Measurements from ENCODE around the gene ATXN2.

The ATXN2 gene

DNA sequence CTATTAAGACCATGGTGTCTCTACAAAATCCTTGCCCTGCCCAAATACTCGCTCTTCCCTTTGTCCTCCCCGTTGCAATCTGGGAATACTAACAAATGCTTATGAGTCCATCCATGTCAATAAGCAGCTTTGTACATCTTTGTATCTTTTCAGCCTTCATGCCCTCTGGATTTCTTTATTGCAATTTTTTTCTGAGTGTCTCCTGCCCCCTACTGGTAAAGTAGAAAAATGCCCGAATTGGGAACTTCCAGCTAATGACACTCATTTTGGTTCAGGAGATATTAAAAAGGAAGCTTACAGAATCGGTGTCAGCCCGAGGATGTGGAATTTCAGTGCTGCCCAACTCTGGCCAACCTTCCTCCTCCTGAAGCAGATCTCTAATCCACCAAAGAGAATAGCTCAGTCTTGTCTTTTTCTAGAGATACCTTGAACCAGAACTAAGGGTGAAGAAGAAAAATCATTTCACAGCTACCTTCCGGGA, 147.4 kb downstream of the ATXN2 start:
- H3K27me3 Mint-ChIP-seq: no peaks in the 10 kb centered on the region
- peak; percentile 23 to 53 for ATAC-seq (replicated peaks)

GRCh38 chr12:111451232-111451631, 147.9 kb downstream of the ATXN2 start:
- H3K4me3 Mint-ChIP-seq: no peak overlapping the region

More for the DNA sequence above, 147.4 kb downstream of the ATXN2 start:
- Mint-ChIP-seq H3K4me3 (no peak overlapping the region), H3K27ac (no peak overlapping the region), H3K36me3 (peaks cover 54 to 67% of the 10 kb centered on the region in 2 donors), H3K9me3 (no peaks in the 10 kb centered on the region), H3K4me1 (peaks cover 24 to 46% of the 10 kb centered on the region in 2 donors)
- no peak for DNase-seq

DNA sequence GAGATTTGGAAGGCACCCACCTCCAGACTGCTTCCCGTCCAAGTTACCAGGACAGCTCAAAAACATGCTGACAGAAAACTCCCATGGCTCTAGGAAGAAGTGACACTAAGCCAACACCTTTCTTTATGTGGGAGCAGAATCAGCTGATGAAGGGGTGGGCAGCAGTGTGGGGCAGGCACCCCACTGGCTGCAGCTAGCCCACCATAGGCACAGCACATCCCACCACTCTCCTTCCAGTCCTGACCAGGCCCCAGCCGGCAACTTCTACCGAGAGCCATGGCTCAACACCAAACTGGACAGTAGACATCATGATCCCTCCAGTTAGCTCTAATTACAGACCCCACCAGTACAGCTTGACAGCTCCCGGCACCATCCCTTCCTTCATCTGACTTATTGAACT, 148.4 kb downstream of the ATXN2 start:
- H3K9me3 Mint-ChIP-seq: no peaks in the 10 kb centered on the region
- ATAC-seq (replicated peaks): no peak
- H3K27me3 Mint-ChIP-seq: no peaks in the 10 kb centered on the region
- H3K36me3 Mint-ChIP-seq: peaks cover 53 to 72% of the 10 kb centered on the region in 2 donors
- peaks cover 34 to 56% of the 10 kb centered on the region in 2 donors for H3K4me1 Mint-ChIP-seq
- peak overlapping the region; percentile 67 for H3K27ac Mint-ChIP-seq
- no peak for DNase-seq
- H3K4me3 Mint-ChIP-seq: no peak overlapping the region

More at GRCh38 chr12:111451232-111451631, 147.9 kb downstream of the ATXN2 start:
- DNase-seq (no peak), ATAC-seq (replicated peaks) (no peak)
- H3K9me3 Mint-ChIP-seq: no peaks in the 10 kb centered on the region
- H3K4me1 Mint-ChIP-seq: peaks cover 29 to 50% of the 10 kb centered on the region in 2 donors
- peaks cover 56 to 72% of the 10 kb centered on the region in 2 donors for H3K36me3 Mint-ChIP-seq
- H3K27ac Mint-ChIP-seq: peak overlapping the region; percentile 56
- no peaks in the 10 kb centered on the region for H3K27me3 Mint-ChIP-seq

DNA sequence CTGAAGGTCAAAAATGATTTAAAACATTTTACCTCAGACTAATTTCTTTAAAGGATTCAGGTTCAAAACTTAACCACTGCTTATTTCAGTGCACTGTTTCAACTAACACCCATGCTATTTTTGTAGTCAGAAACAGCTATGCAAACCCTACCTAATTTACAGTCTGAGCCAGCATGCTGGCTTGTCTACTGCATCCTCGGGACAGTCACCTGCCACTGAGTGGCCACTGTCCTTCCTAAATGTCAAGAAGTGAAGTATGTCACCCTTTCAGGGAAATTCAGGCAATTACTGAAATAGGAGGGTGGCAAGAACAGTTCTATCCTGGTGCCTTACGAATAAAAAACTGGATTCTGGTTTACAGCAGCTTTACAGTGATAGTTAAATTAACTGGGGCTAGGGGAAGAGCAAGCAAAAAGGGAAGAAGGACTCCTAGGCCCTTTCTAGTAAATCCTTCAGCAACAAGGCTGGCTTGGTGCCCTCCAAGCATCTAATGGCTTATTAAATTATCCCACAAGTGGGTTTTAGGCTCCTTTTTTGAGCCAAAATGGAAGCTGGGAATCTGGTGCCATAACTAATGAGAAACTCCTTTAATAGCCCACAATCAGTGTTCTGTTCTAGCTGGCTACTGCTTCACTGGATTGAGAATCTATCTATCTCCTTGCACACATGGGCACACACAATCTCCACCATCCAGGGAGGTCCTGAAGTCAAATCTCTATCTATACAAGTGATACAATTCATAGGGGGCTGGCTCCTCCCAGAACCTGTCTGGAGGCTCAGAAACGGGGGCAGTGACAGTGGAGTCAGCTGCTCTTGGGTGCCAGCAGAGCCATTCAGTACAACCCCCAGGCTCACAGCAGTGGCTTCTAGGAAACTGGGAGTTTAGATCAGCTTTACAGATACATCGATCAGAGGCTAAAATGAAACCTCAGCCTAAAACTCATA, 150.0 kb downstream of the ATXN2 start:
- Mint-ChIP-seq H3K27ac (peak overlapping the region; percentile 60), H3K9me3 (no peaks in the 10 kb centered on the region), H3K4me3 (no peak overlapping the region), H3K27me3 (no peaks in the 10 kb centered on the region), H3K4me1 (peaks cover 49 to 71% of the 10 kb centered on the region in 2 donors), H3K36me3 (peaks cover 44 to 77% of the 10 kb centered on the region in 2 donors)
- ATAC-seq (replicated peaks) (no peak), DNase-seq (no peak)

DNA sequence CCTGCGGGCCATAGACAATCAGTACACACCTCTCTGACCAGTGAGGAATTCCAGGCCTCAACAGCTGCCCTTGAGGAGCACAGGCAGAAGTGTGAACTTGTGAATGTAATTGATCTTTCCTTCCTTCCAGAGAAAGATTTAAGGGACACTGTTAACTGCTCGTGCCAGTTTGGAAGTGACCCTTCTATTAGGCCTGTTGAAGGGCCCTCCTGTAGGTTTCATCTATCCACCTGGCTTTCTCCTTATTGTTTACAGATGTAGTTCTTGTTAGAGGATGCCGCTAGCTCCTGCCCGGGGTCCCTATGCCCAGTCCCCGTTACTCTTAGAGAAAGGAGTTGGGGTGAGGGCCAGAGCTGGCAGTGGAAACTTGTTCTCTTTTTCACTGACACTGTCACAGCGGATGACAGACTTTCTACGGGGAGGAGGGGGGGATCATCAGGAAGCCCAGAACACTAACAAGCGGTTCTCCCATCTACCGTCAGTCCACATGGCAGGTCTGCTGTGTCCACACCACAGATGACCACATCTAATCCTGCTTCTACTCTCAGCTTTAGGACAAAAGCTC, 150.8 kb downstream of the ATXN2 start:
- H3K27ac Mint-ChIP-seq: peak overlapping the region; percentile 81
- H3K4me1 Mint-ChIP-seq: peaks cover 53 to 74% of the 10 kb centered on the region in 2 donors
- no peak overlapping the region for H3K4me3 Mint-ChIP-seq
- ATAC-seq (replicated peaks): no peak
- no peaks in the 10 kb centered on the region for H3K27me3 Mint-ChIP-seq
- H3K36me3 Mint-ChIP-seq: peaks cover 40 to 76% of the 10 kb centered on the region in 2 donors
- no peaks in the 10 kb centered on the region for H3K9me3 Mint-ChIP-seq
- no peak for DNase-seq

GRCh38 chr12:111447571-111448265, 151.4 kb downstream of the ATXN2 start:
- Mint-ChIP-seq H3K4me1 (peaks cover 59 to 78% of the 10 kb centered on the region in 2 donors), H3K9me3 (no peaks in the 10 kb centered on the region), H3K4me3 (peak overlapping the region in 1 of 2 donors; percentile 14), H3K27me3 (no peaks in the 10 kb centered on the region), H3K27ac (peak overlapping the region; percentile 81), H3K36me3 (peaks cover 43 to 78% of the 10 kb centered on the region in 2 donors)
- no peak for ATAC-seq (replicated peaks)
- no peak for DNase-seq

GRCh38 chr12:111446631-111447570, 152.2 kb downstream of the ATXN2 start:
- Mint-ChIP-seq H3K9me3 (no peaks in the 10 kb centered on the region), H3K4me3 (no peak overlapping the region), H3K27me3 (no peaks in the 10 kb centered on the region), H3K36me3 (peaks cover 44 to 80% of the 10 kb centered on the region in 2 donors), H3K4me1 (peaks cover 63 to 86% of the 10 kb centered on the region in 2 donors), H3K27ac (peak overlapping the region; percentile 77)
- DNase-seq: no peak
- no peak for ATAC-seq (replicated peaks)

GRCh38 chr12:111445726-111446581, 153.2 kb downstream of the ATXN2 start:
- Mint-ChIP-seq H3K27me3 (no peaks in the 10 kb centered on the region), H3K4me3 (peak overlapping the region; percentile 59 to 67), H3K4me1 (peaks cover 63 to 89% of the 10 kb centered on the region in 2 donors), H3K9me3 (no peaks in the 10 kb centered on the region), H3K27ac (peak overlapping the region; percentile 82), H3K36me3 (peaks cover 45 to 77% of the 10 kb centered on the region in 2 donors)
- DNase-seq (no peak), ATAC-seq (replicated peaks) (no peak)

GRCh38 chr12:111444925-111445725, 154.0 kb downstream of the ATXN2 start:
- DNase-seq: peak; percentile 94
- Mint-ChIP-seq H3K4me1 (peaks cover 64 to 91% of the 10 kb centered on the region in 2 donors), H3K9me3 (no peaks in the 10 kb centered on the region), H3K27me3 (no peaks in the 10 kb centered on the region), H3K4me3 (peak overlapping the region; percentile 63 to 67), H3K27ac (peak overlapping the region; percentile 89), H3K36me3 (peaks cover 46 to 77% of the 10 kb centered on the region in 2 donors)
- peak; percentile 94 to 97 for ATAC-seq (replicated peaks)

DNA sequence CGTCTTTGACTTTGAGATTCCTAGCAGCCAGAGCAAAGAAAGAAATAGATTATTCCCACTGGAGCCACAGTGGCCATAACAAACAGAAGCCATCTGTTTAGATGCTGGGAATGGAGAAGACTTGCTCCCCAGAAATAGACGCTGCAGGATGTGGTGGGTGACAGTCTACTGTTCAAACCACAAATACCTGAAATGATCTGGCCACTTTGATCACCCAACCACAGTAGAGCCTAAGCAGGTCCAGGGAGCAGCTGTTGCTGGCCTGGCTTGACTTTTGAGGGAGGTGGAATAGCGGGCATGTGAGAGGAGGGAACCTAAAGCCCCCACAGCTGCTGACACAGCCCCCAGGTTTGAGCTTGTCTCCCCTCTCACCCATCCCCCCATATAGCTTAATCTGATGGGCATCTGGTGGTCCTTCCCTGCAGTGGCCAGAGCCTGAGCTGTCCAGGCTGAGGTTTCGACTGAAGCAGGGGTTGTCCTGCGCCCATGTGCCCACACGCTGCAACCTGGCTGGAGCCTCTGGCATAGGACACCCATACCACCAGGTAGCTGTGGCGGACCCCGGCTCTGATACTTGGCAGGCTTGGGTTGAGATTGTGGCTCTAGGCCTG, 154.7 kb downstream of the ATXN2 start:
- Mint-ChIP-seq H3K4me1 (peaks cover 67 to 97% of the 10 kb centered on the region in 2 donors), H3K4me3 (peak overlapping the region; percentile 63 to 67), H3K36me3 (peaks cover 49 to 83% of the 10 kb centered on the region in 2 donors), H3K27me3 (no peaks in the 10 kb centered on the region), H3K27ac (peak overlapping the region; percentile 89), H3K9me3 (no peaks in the 10 kb centered on the region)
- DNase-seq (no peak), ATAC-seq (replicated peaks) (peak; percentile 56)

DNA sequence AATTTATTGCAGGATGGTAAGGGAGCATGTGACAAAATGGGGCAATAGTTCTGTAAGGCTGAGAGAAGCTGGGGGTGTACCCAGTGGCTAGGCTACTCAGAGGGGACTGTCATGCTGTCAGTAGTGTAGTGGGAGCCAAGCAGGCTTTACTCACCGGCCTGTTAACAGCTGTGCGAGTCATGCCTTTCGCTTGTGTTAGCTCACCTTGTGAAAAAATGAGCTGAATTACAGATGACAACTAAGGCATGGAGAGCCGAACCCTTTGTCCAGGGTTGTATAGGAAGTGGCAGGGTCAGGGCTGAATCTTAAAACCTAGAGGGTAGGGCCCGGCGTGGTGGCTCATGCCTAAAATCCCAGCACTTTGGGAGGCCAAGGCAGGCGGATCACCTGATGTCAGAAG, 155.5 kb downstream of the ATXN2 start:
- Mint-ChIP-seq H3K27ac (peak overlapping the region; percentile 89), H3K4me3 (peak overlapping the region in 1 of 2 donors; percentile 20), H3K4me1 (peaks cover 66 to 97% of the 10 kb centered on the region in 2 donors), H3K27me3 (no peaks in the 10 kb centered on the region), H3K9me3 (no peaks in the 10 kb centered on the region), H3K36me3 (peaks cover 47 to 80% of the 10 kb centered on the region in 2 donors)
- DNase-seq: no peak
- ATAC-seq (replicated peaks): no peak

Data from stimulated activated naive B cell treated with anti-CD40 and anti-IgM and Interleukin-4, amounts not matched to agents 10 μg/mL and 1 μg/mL and 100 μg/mL, for 72 hours (primary cell).